ENCODE results near the gene KRTAP12-4.

DNA sequence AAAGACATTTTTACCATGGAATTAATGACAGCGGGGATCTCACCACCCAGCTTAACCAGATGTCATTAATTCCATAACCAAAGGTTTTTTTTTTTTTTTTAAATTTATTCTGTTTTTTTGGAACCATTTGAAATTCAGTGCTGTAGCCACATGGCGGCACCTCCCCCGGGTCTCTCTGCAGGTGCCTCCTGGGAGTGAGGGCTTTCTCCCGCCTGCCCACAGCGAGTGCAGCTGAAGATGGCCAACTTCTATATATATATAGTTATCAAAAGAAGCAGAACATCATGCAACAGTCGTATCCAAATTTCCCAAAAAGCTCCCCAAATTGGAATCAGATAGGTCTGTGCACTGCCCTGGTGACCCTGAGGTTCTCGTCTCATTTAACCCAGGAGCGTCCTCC is 39.0 kb downstream of the KRTAP12-4 start:
- TF ChIP-seq, protein P1, sequence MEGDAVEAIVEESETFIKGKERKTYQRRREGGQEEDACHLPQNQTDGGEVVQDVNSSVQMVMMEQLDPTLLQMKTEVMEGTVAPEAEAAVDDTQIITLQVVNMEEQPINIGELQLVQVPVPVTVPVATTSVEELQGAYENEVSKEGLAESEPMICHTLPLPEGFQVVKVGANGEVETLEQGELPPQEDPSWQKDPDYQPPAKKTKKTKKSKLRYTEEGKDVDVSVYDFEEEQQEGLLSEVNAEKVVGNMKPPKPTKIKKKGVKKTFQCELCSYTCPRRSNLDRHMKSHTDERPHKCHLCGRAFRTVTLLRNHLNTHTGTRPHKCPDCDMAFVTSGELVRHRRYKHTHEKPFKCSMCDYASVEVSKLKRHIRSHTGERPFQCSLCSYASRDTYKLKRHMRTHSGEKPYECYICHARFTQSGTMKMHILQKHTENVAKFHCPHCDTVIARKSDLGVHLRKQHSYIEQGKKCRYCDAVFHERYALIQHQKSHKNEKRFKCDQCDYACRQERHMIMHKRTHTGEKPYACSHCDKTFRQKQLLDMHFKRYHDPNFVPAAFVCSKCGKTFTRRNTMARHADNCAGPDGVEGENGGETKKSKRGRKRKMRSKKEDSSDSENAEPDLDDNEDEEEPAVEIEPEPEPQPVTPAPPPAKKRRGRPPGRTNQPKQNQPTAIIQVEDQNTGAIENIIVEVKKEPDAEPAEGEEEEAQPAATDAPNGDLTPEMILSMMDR (IDR thresholded peaks at IDR 0.05) = no peak
- no peak for TF ChIP-seq POLR2A (IDR thresholded peaks at IDR 0.05)
